ENCODE results near the gene YTHDC1.

DNA sequence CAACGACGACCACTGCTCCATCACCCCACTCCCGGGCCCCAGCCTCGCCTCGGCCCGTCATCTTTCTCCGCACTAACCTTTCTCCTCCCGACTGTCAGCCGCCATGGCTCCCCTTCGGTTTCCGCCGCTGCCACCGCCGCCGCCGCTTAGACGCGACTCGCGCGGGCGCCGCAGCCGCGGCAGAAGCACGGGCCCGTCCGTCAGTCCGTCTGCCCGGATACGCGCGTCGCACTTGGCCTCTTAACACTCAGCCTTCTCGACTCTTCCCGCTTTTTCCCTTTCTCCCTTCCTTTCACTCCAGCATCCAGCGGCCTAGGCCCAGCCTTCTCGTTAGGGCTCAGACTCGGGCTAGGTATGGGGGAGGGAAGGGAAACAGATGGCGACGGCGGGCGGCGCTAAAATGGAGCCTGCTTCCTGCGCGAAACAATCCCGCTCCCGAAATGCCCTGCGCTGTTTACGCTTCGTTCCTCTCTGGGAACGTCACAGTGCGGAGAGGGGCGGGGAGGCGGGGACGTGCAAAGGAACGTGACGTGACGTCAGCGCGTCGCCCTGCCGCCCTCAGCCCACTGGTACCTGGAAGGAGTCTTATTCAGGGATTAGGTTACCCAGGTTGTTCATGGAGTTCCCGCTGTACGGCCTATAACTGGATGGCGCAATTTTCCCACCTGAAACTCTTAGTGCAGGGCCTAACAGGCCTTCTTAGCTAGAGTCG is at the start of gene YTHDC1:
- no peak for TF ChIP-seq CTCF (IDR thresholded peaks at IDR 0.05)
- TF ChIP-seq EP300 (IDR thresholded peaks at IDR 0.05), result no peak

Data from stomach (tissue), 4 donors.